ENCODE measurements around the gene MGAT2.
A peak's percentile ranks its signal among the peaks of the same experiment; 100 is the strongest.
"Not testable (repeated sequence)": the region's sequence is repeated elsewhere in the genome, so short reads cannot be mapped to it uniquely, and the experiment has no call there.

Gene MGAT2

DNA sequence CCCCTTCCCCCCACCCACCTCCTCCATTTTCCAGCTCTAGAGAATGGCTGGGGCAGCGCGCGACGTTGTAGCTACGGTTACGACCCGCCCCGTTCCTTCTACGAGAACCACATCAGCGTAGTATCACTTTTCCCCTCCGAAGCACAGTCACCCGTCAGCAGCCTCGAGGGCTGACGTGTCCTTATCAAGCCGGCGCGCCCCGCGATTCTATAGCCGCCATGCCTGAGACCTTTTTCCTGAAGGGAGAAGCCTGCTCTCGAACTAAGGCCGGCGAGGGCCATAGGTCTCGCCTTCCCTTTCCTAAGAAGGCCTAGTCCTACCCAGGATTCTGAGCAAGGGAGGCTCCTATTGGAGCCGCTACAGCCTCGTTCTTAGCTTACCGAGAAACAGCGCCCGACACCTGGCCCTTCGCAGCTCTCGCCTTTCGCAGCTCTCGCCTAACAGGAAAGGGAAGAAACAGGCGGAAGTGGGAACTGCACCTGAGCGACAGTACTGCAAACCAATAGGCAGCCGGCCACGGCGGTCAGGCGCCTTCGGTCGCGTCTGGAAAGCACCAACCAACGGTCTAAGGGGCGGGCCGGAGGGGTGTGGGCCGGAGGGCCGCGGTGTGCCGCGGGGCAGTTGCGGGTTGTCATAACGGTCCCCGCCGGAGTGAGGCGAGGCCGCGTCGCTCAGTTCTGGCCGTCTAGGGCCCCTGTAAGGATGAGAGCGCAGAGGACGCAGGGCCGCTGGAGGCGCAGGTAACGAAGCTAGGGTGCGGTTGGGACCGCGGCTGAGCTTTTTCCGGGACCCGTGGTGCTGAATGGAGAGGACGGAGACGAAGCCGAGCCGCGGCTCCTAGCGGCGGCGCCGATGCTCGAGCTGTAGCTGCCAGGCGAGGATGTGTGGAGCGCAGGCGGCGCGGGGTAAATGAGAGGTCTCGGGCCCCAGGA is at the start of gene MGAT2, which contains the start of gene RPL36AL:
TSS of gene MGAT2 (plus strand) at position 618 of the 932 bp plus-strand sequence. CDS start 470 bp downstream, outside the sequence.
TSS of gene RPL36AL (minus strand) at position 445 of the 932 bp plus-strand sequence. CDS start 1,522 bp downstream, outside the sequence.
- DNase-seq = peak; percentile 94

DNA sequence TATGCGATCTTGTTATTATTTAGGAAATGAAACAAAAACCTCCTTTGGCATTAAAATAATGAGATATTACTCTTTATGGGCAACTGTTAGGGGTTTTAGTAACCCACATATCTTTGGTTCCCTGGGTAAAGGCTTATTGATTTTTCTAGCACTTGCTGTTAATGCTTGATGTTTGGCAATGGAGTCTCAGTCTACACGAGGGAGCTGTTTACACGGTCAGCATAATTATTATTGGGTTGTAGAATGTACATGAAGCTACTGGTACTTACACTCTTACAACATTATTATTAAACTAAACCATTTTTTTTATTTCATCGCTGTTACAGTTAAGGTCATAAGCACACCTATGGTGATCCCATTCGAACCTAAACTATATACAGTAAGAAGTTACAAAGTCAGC is 46.6 kb upstream of the MGAT2 start:
- DNase-seq = no peak

DNA sequence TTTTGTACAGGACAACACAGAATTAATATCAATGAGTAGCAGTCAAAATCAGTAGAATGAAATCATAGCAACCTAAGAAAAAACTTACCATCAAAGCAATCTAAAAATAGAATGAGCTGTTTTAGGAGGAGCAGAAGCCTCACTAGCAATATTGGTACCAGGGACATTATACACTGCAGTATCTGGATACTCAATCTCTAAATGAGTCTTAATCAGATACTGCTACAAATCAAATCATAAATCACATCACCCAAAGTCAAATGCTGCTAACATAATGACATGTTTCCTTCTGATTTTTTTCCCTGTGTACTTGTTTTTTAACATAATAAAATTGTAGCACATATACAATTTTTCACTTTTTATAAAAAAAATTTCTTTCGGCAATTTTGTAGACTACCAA is 42.5 kb upstream of the MGAT2 start:
- DNase-seq = no peak

DNA sequence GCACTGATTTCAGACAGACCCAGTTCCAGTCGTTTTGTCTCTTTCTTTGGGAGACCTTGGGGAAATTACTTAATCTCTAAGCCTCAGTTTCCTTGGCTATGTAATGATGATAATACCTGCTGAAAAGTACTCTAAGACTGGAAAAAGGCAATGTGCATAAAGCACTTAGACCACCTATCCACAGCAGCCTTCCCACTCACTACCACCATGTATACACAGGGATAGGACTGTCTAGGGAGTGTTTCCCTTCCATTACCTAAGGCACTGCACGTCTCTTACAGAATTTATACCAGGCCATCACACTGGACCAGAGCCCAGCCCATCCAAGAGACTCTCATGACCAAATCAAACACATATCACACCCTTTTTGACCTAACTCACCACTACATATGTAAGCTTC is 40.8 kb upstream of the MGAT2 start:
- no peak for DNase-seq

DNA sequence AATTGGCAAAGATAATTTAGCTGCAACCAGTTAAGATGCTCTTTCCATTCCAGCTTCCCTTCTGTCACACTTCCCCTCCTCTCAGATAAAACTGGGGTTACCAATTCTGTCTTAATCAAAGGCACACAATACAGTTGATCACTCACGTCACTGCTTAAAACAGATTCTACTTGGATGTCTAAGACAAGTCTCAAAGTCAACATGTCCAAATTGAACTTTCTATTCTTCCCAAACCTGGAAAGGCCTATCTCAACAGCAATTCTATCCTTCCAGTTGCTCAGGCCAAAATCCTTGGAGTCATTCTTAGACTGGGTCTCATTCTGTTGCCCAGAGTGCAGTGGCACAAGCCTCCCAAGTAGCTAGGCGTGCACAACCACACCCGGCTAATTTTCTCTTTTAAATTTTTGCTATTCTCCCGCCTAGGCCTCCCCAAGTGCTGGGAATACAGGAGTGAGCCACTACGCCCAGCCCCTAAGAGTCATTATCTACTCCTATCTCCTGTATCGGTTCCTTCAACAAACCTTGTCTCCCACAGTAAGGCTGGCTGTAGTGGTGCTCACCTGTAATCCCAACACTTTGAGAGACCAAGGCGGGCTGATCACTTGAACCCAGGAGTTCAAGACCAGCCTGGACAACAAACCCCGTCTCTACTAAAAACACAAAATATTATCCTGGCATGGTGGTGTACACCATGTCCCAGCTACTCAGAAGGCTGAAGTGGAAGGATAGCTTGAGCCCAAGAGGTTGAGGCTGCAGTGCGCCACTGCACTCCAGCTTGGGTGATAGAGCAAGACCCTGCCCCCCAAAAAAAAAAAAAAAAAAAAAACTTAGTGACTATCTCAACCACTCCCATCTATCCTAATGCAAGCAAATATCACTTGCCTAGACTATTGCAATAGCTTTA is 39.1 kb upstream of the MGAT2 start:
- no peak for DNase-seq

DNA sequence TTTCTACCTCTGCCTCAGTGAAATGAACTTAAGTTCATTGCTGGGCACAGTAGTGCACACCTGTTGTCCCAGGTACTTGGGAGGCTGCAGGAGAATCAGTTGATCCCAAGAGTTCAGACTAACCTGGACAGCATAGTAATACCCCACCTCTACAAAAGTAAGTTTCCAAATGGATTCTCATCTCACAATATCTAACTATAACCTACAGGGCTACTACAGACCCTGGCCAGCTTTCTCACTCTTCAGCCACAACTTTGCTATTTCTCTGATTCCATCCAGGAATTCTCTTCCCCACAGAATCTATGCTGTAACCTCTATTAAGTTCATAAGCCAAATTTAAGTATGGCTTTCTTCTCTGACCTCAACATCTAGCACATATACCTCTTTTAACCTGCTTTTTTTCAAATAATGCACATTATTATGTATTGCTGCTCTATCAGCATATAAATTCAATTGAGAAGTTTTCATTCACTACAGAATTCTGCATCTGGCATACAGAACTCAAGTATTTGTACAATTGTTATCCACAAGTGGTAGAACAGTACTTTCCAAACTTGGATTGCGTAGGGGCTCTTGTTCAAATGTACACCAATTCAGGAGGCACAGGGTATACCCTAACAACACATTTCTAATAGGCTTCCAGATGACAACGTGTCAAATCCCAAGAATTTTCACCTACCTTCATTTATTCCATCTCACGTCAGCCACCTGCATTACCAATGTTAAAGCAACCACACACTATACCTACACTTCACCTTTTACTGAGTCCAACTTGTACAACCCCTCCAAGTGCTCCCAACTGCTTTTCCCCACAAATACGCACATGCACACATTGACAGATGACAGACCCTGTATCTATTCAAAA is 38.3 kb upstream of the MGAT2 start:
- DNase-seq = no peak

DNA sequence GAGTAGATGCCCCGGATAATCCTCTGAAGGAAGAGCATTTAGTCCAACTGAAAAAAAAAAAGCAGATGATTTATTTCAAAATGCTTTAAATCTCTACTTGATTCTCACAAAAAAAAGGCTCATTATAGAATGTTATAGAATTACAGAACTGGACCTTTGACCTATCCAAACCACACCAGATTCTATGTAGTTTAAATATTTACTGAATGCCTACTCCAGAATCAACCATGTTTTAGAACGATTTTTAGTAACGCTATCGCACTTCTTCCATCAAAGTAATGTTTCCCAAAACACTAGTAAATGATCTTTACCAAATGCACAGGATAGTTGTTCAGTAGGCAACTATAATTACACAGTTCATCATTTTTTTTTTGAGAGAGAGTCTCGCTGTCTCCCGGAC is 37.0 kb upstream of the MGAT2 start:
- no peak for DNase-seq

DNA sequence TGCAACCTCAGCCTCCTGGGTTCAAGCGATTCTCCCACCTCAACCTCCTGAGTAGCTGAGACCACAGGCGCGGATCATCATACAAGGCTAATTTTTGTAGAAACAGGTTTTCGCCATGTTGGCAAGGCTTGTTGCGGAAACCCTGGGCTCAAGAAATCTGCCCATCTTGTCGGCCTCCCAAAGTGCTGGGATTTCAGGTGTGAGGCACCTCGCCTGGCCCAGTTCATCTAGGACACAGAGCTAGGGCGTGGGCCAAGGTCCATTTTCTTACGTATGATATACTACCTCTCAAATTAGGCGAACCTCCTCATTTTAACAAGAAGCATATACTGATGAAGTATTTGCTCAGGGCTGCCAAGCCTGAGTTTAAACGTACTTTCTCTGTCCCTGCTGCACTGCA is 36.5 kb upstream of the MGAT2 start:
- DNase-seq = no peak

DNA sequence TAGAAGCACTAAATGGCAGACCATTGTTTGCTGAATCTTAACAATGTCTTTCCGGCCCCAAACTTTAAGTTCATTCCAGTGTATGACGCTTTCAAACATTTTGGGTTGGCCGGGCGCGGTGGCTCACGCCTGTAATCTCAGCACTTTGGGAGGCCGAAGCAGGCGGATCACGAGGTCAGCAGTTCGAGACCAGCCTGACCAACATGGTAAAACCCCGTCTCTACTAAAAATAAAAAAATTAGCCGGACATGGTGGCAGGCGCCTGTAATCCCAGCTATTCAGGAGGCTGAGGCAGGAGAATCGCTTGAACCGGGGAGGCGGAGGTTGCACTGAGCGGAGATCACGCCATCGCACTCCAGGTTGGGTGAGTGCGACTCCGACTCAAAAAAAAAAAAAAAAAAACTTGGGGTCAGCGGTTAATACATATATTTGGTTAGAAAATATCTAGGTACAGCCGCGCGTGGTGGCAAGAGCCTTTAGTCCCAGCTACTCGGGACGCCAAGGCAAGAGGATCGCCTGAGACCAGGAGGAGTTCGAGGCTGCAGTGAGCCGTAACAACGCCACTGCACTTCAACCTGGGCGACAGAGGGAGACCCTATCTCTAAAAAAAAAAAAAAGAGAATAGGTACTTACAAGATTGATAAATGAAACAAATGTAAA is 35.5 kb upstream of the MGAT2 start:
- not testable (repeated sequence) for DNase-seq

DNA sequence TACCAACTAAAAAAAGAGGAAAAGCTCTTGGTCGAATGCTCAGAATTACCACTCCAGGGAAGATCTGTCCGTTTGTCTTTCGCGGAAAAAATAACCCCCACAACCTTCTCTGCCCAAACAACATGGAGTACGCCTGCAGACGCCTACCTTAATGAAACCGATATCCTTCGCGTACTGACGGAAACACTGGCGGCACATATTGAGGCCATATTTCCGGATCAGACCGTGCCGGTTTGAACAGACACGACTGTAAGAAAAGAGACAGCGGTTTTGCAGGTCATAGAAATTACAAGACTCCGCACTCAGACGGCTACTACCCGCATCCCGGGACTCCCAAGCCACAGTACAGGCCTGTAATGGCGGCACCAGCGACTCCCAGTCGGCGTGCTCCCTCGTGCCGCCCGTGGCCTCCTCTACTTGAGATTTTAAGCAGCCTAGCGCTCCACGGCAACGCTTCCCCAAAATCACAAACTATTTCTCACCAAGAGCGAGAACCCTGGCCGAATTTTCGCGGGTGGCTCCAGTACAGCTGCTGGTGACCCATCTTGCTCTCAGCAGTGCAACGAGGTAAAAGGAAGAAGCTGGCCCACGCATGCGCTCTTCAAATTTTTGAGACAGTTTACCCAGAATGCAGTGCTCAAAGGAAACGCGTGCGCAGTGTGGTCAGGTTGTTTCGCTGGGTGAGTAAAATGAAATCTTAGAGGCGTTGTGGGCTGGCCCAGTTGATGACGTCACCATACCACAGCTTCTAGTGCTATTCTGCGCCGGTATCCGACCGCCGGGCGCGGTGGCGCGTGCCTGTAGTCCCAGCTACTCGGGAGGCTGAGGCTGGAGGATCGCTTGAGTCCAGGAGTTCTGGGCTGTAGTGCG is 34.6 kb upstream of the MGAT2 start, which contains the start of gene RPS29:
TSS of gene RPS29 (minus strand) at position 578 of the 870 bp plus-strand sequence. CDS start at position 544, 34 bp downstream.
- DNase-seq = peak; percentile 98

DNA sequence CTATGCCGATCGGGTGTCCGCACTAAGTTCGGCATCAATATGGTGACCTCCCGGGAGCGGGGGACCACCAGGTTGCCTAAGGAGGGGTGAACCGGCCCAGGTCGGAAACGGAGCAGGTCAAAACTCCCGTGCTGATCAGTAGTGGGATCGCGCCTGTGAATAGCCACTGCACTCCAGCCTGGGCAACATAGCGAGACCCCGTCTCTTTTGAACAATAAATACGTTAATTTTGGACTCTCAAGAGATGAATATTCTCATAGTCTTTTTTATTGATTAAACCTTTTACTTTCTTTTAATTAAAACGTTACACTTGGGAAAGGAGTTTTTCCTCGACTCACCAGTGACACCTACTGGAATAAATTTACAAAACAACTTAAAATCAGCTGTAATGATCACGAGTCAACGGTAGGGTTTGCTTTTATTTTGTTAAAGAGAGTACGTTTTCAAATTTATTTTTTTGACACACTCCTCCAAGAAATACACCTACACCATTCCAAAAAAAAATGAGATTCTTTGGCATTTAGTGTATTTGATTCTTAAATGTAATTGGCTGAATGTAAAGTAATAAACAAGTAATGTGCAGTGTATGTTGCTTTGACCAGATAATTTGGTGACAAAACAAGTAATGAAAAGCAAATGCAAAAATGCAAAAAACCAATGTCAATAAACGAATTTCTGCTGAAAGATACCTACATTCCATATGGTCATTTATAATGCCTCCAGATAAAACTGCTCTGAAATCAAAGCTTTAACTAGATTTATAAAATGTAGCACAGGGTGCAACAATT is 33.7 kb upstream of the MGAT2 start:
- DNase-seq = peak; percentile 7

DNA sequence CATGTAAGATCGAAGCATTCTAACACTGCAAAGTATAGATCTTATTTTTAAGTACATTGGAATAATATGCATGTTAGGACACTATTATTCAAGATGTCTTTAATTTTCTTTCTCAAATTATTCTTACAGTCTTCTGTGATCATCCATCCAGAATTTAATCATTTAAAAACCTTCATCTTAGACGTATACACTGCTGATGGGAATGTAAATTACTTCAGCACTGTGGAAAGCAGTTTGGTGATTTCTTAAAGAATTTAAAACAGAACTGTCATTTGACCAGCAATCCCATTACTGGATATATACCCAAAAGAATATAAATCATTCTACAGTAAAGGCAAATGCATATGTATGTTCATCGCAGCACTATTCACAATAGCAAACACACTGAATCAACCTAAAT is 31.2 kb upstream of the MGAT2 start:
- DNase-seq = no peak

DNA sequence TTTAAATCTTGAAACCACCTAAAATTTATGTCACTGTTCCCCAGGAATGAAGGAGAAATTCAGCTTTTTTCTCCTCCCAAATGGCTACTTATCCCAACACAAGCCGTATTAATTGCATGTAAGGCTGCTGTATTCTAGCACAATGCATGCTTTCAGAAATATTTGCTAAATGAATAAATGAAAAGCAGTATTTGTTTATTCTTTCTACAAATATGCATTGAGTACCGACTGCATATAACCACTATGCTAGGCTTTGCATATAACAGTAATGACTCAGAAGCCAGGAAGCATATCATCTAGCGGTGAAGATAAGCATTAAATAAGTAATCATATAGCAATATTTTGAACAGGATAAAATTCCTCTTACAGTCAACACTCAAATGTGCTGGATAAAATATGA is 27.6 kb upstream of the MGAT2 start:
- no peak for DNase-seq

DNA sequence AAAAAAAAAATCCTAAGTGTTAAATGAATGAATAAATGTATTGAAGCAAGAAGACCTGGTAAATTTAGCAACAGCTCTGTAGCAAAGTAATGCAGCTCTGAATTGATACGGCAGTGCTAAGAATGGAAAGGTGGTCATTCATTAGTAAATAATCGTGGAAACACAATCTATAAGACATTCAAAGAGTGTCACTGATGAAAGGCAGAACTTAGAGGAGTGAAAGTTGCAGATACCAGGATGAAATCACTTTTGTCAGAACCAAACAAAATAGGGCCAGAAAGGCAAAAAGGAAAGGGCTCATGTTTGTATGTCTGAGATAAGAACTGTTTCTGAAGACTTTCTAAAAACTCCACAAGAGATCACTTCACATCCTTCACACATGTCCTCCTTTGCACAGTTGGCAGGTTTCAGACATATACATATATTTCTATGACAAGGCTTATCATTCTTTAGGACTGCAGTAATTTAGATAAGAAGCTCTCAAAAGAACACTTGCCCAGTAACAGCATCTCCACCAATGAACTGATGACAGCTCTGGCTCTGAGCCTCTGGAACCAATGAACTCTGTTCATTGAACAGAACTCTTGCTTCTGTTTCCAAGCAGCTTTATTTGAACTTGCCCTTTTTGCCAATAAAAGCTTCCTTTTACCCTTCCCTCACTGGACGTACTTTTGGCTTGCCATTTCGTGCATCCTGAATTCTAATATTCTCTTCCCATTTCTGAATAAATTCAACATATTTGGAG is 26.1 kb upstream of the MGAT2 start:
- DNase-seq = peak; percentile 63

DNA sequence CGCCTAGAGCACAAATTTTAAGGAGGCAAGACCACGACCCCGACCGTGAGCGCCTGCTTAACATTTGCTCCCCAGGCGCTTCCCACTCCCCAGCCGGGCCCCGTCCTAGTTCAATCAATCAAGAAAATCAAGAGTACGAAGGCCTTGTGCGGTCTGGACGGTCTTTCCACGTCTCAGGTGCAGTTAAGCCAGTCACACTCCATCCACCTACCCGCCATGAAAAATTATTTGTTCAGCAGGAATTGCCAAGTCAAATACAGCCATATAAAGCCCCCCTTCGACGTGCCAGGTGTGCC is 22.5 kb upstream of the MGAT2 start:
- no peak for DNase-seq

DNA sequence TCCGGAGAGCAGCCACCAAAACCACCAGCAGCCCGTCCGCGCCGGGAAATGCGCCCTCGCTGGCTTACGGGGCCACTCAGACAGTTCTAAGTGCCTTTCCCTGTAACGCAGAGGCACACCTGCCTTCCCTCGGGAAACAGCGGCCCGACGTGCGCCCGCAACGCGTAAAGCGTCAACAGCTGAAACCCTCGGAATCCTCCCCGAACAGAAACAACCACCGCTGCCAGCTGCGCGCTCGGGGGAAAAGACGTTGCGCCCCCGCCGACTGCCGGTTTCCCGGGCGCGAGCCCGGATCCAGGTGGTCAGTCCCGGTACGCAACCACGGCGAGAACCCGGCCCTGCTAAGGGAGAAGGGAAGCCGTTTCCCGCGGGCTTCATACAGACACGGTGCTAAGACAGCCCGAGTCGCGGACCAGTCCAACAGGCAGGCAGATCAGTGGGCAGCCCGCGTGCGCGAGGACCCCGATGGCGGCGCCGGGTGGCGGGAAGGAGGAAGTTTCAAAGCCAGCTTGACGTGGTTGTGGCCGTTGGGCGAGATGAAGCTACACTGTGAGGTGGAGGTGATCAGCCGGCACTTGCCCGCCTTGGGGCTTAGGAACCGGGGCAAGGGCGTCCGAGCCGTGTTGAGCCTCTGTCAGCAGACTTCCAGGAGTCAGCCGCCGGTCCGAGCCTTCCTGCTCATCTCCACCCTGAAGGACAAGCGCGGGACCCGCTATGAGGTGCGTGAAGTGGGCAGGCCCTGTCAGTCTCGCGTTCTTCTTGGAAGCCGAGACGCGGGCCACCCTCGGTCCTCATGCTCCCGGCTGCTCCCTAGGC is 21.9 kb upstream of the MGAT2 start, which contains the start of gene LRR1:
TSS of gene LRR1 (plus strand) at position 456 of the 816 bp plus-strand sequence. CDS start at position 537, 81 bp downstream.
- DNase-seq = peak; percentile 81

DNA sequence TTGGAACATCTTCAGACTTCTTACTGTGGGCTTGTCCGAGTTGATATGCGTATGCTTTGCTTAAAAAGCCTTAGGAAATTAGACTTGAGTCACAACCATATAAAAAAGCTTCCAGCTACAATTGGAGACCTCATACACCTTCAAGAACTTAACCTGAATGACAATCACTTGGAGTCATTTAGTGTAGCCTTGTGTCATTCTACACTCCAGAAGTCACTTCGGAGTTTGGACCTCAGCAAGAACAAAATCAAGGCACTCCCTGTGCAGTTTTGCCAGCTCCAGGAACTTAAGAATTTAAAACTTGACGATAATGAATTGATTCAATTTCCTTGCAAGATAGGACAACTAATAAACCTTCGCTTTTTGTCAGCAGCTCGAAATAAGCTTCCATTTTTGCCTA is 13.0 kb upstream of the MGAT2 start:
- no peak for DNase-seq

DNA sequence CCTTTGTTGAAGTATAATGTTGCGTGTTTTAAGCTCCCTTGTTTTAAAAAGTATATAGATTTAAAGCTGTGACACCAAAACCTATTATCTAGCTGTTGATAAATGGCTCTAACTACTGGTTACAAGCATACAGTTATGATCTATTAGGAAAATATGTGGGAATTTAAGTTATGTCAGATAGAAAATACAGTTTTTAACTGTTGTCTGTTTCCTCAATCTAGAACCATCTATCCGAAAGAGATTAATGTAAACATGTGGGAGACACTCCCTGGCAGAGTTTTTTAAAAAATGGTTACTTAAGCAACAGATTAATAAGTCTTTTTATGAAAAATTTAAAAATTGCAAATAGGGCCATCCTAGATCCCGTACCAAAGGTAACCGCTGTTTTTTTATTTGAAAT is 8.3 kb upstream of the MGAT2 start:
- DNase-seq = no peak

Data from GDM1 (cell line).